HEK293 (cell line): Measurements from ENCODE around the gene MIB2.

Experiments
- GLIS2 ChIP-seq: fragments of 450-650 bp; formaldehyde crosslinking; IDR thresholded peaks from 2 replicates; pipeline ENCODE4 v1.5.1; 2016; ENCODE audit warnings: missing biosample characterization, missing genetic modification characterization
- YY1 ChIP-seq: fragments of 450-650 bp; formaldehyde crosslinking; IDR thresholded peaks from 2 replicates; pipeline ENCODE4 v1.5.1; 2018; ENCODE audit warnings: missing biosample characterization, missing genetic modification characterization
- ZNF274 ChIP-seq, 2 experiments: fragments of 200-500 bp in 1 of 2; fragments of 450-650 bp in 1 of 2; sonication (Bioruptor generic) in 1 of 2; formaldehyde crosslinking in 1 of 2; IDR thresholded peaks; 2 replicates each; pipeline versions ENCODE4 v1.5.1 to v1.6.1; 2014 to 2016; ENCODE audit warnings: borderline replicate concordance in 1 of 2, inconsistent platforms in 1 of 2, low read length in 1 of 2, missing biosample characterization in 1 of 2, missing genetic modification characterization in 1 of 2
- TF ChIP-seq, protein P1 (sequence below): fragments of 450-650 bp; formaldehyde crosslinking; IDR thresholded peaks from 2 replicates; pipeline ENCODE4 v1.5.1; 2016; ENCODE audit warnings: missing biosample characterization, missing genetic modification characterization
- TF ChIP-seq, protein P2 (sequence below): fragments of 450-650 bp; formaldehyde crosslinking; IDR thresholded peaks from 2 replicates; pipeline ENCODE4 v1.5.1; 2017; ENCODE audit warnings: missing biosample characterization, missing genetic modification characterization

DNA sequence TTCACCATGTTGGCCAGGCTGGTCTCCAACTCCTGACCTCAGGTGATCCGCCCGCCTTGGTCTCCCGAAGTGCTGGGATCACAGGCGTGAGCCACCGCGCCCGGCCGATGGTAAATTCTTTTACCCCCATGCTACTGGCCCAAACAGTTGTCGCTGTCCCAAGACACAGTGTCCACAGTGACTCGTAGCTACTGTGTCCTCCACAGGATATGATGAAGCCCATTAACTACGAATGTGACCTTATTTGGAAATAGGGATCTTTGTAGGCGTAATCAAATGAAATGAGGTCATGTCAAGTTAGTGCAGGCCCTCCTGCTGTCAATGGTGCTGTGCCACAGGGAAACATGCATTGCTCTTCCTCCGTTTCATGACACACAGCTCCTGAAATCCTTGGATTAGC is 23.8 kb upstream of the MIB2 start:
- TF ChIP-seq GLIS2 (tag by site-specific recombination) (no peak), YY1 (no peak), ZNF274 (IDR thresholded peaks at IDR 0.05; ENCODE audit: low read length) (no peak), ZNF274 (tag by site-specific recombination; IDR thresholded peaks at IDR 0.05; ENCODE audit: borderline replicate concordance) (no peak)
- TF ChIP-seq, protein P1, sequence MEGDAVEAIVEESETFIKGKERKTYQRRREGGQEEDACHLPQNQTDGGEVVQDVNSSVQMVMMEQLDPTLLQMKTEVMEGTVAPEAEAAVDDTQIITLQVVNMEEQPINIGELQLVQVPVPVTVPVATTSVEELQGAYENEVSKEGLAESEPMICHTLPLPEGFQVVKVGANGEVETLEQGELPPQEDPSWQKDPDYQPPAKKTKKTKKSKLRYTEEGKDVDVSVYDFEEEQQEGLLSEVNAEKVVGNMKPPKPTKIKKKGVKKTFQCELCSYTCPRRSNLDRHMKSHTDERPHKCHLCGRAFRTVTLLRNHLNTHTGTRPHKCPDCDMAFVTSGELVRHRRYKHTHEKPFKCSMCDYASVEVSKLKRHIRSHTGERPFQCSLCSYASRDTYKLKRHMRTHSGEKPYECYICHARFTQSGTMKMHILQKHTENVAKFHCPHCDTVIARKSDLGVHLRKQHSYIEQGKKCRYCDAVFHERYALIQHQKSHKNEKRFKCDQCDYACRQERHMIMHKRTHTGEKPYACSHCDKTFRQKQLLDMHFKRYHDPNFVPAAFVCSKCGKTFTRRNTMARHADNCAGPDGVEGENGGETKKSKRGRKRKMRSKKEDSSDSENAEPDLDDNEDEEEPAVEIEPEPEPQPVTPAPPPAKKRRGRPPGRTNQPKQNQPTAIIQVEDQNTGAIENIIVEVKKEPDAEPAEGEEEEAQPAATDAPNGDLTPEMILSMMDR (tag by site-specific recombination), result no peak
- TF ChIP-seq, protein P2, sequence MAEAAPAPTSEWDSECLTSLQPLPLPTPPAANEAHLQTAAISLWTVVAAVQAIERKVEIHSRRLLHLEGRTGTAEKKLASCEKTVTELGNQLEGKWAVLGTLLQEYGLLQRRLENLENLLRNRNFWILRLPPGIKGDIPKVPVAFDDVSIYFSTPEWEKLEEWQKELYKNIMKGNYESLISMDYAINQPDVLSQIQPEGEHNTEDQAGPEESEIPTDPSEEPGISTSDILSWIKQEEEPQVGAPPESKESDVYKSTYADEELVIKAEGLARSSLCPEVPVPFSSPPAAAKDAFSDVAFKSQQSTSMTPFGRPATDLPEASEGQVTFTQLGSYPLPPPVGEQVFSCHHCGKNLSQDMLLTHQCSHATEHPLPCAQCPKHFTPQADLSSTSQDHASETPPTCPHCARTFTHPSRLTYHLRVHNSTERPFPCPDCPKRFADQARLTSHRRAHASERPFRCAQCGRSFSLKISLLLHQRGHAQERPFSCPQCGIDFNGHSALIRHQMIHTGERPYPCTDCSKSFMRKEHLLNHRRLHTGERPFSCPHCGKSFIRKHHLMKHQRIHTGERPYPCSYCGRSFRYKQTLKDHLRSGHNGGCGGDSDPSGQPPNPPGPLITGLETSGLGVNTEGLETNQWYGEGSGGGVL (tag by site-specific recombination), result no peak
